HG03432 (cell line): ENCODE measurements around the gene TBC1D14.
A peak's percentile ranks its signal among the peaks of the same experiment; 100 is the strongest.

Experiments
- ATAC-seq: cut with Tn5 transposase; IDR thresholded peaks from one replicate; pipeline ENCODE4 v1.9.1; 2021; ENCODE audit warnings: mild to moderate bottlenecking, moderate library complexity; ENCODE audit not compliant: unreplicated experiment

TBC1D14 gene

GRCh38 chr4:7052923-7053715, 143.5 kb downstream of the TBC1D14 start:
- ATAC-seq = no peak

- ATAC-seq = no peak
These were observed 144.7 kb downstream of the TBC1D14 start for GRCh38 chr4:7054106-7054880.

GRCh38 chr4:7055111-7055989, 145.7 kb downstream of the TBC1D14 start:
- no peak for ATAC-seq

- no peak for ATAC-seq
These were observed 146.3 kb downstream of the TBC1D14 start for GRCh38 chr4:7055990-7056325.

- ATAC-seq = peak; percentile 16
These were observed 149.2 kb downstream of the TBC1D14 start for GRCh38 chr4:7058792-7059191.

GRCh38 chr4:7059662-7060061, 150.0 kb downstream of the TBC1D14 start:
- ATAC-seq = no peak

GRCh38 chr4:7060346-7061150, 150.9 kb downstream of the TBC1D14 start:
- no peak for ATAC-seq

GRCh38 chr4:7061815-7062214, 152.2 kb downstream of the TBC1D14 start:
- no peak for ATAC-seq

GRCh38 chr4:7062816-7063215, 153.2 kb downstream of the TBC1D14 start:
- no peak for ATAC-seq

- ATAC-seq = no peak
These were observed 153.7 kb downstream of the TBC1D14 start for GRCh38 chr4:7063362-7063761.

GRCh38 chr4:7066006-7066405, 156.4 kb downstream of the TBC1D14 start:
- no peak for ATAC-seq

- no peak for ATAC-seq
These were observed 156.9 kb downstream of the TBC1D14 start for GRCh38 chr4:7066493-7066892.

GRCh38 chr4:7067126-7067451, 157.5 kb downstream of the TBC1D14 start:
- no peak for ATAC-seq

- peak; percentile 91 for ATAC-seq
These were observed 158.0 kb downstream of the TBC1D14 start, which contains the start of gene GRPEL1 for GRCh38 chr4:7067452-7068278. Gene GRPEL1 (minus strand): TSS chr4:7068064. CDS start chr4:7068032, 32 bp downstream.

- ATAC-seq = peak; percentile 27
These were observed 158.7 kb downstream of the TBC1D14 start for GRCh38 chr4:7068279-7068842.

- ATAC-seq = no peak
These were observed 159.3 kb downstream of the TBC1D14 start for GRCh38 chr4:7068883-7069282.

GRCh38 chr4:7070729-7071511, 161.3 kb downstream of the TBC1D14 start:
- peak; percentile 23 for ATAC-seq

GRCh38 chr4:7073059-7073458, 163.4 kb downstream of the TBC1D14 start:
- ATAC-seq = no peak
